ENCODE results near the gene DENND1A. TPM values are rescaled to one million over a fixed set of nuclear protein-coding genes. Genes with fewer than 3 reads are reported as not detected.

Gene DENND1A
- total and polyA plus RNA-seq, 2 of the 13 experiments (the other 11 are each of a cell fraction or from before 2014, with no cell fraction given): 14.8 to 30.1 TPM

GRCh38 chr9:123470121-123470782, 459.7 kb downstream of the DENND1A start (continued):
- TF ChIP-seq KLF12 (CRISPR knock-in tag; IDR thresholded peaks at IDR 0.05; ENCODE audit: borderline replicate concordance) (no peak), BATF2 (CRISPR knock-in tag; IDR thresholded peaks at IDR 0.05) (no peak), MLXIP (CRISPR knock-in tag; IDR thresholded peaks at IDR 0.05; ENCODE audit: borderline replicate concordance) (peak; percentile 74; the same call in 1 of the 2 replicates), SMAD1 (CRISPR knock-in tag; IDR thresholded peaks at IDR 0.05; ENCODE audit: borderline replicate concordance, low read depth) (no peak), KLF11 (CRISPR knock-in tag; IDR thresholded peaks at IDR 0.05) (peak; percentile 62; the same call in 1 of the 2 replicates), HNRNPLL (IDR thresholded peaks at IDR 0.05; ENCODE audit: low read depth, low read length, poor library complexity, severe bottlenecking) (no peak), ZNF558 (CRISPR knock-in tag; IDR thresholded peaks at IDR 0.05; ENCODE audit: borderline replicate concordance) (no peak), CCAR2 (optimal IDR thresholded peaks at IDR 0.05; ENCODE audit: low read depth, low read length) (no peak), ZNF883 (CRISPR knock-in tag; IDR thresholded peaks at IDR 0.05; ENCODE audit: not compliant biosample characterization) (no peak), AKNA (CRISPR knock-in tag; IDR thresholded peaks at IDR 0.05; ENCODE audit: borderline replicate concordance) (no peak), ZNF619 (CRISPR knock-in tag; IDR thresholded peaks at IDR 0.05) (no peak; the same call in 1 of the 2 replicates), ZNF232 (CRISPR knock-in tag; IDR thresholded peaks at IDR 0.05; ENCODE audit: borderline replicate concordance) (no peak), SIX4 (CRISPR knock-in tag; IDR thresholded peaks at IDR 0.05) (no peak), GLMP (CRISPR knock-in tag; IDR thresholded peaks at IDR 0.05; ENCODE audit: borderline replicate concordance) (no peak), THAP9 (CRISPR knock-in tag; IDR thresholded peaks at IDR 0.05; ENCODE audit: borderline replicate concordance) (peak; percentile 54; the same call in 1 of the 2 replicates)
